A204.1 (cell line): ENCODE results near the gene UBIAD1.
"Not testable (repeated sequence)": the region's sequence is repeated elsewhere in the genome, so short reads cannot be mapped to it uniquely, and the experiment has no call there.

ENCODE experiments used
- FAIRE-seq: peaks from 2 replicates; lab custom pipeline; 2012; peaks lifted over from hg19 to GRCh38; lab: Jason Lieb, UNC

Gene UBIAD1

DNA sequence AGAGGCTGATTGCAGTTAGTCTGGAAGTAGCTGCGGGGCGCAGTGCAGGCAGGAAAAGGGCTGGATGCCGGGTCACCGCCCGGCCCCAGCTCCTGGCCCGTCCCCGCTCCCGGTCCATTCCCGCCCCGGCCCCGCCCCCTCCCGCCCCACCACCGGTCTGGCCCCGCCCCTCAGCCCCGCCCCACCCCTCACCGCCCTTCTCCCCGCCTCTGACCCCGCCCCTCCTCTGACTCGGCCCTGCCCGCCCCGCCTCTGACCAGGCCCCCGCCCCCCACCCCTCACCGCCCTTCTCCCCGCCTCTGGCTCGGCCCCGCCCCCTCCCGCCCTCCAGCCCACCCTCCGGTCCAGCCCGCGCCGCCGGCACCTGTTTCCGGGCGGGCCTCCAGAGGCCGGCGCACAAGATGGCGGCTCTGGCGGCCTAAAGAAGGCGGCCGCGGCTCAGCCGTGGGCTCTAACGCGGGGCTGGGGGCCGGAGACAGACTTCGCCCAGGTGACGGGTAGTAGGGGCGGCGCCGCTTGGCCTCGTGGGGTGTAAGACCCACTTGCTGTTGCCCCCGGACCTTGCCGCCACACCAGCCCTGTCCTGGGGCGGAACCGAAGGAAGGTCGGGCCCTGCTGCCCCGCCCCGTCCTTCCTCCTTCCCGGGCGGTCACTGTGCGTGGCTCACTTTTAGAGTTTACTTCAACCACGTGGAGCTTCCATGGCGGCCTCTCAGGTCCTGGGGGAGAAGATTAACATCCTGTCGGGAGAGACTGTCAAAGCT, at the start of gene UBIAD1:
Gene UBIAD1, plus strand, starts transcription at position 367 of the 763 bp plus-strand sequence. Its CDS starts 334 bp downstream, at position 701.
- no peak for FAIRE-seq

DNA sequence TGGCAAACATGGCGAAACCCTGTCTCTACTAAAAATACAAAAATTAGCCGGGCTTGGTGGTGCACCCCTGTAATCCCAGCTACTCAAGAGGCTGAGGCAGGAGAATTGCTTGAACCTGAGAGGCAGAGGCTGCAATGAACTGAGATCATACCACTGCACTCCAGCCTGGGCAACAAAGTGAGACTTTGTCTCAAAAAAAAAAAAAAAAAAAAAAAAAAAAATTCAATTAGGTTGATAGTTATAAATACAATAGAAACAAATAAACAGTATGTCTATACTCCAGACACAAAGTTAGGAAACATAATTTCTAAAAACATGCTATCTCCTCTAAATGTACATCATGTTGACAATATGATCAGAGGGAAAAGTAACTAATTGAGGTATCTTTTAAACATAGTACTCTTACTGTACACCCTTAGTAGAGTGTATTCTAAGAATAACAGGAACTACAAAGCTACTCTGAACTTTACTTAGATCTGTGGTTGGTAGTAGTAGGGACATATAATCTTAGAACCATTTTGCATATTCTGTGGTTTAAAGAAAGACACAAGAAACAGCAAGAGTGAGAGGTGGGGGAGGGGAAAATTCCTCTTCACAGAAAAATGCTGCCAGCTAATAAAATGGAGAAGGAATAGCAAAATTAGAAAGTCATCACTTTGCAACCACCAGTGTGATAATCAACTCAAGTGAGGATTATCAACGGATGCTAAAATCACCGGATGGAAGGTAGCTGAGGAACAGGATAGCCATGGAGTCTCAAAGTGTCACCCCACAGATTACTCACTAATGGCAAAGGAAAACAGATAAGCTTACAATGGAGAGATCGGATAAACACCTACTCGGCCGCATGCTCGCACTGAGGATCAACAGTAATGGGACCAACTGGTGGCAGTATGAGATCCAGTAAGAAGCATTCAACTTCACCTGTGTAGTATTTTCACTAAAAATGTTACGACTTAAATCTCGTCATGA, 45.6 kb upstream of the UBIAD1 start:
- no peak for FAIRE-seq

DNA sequence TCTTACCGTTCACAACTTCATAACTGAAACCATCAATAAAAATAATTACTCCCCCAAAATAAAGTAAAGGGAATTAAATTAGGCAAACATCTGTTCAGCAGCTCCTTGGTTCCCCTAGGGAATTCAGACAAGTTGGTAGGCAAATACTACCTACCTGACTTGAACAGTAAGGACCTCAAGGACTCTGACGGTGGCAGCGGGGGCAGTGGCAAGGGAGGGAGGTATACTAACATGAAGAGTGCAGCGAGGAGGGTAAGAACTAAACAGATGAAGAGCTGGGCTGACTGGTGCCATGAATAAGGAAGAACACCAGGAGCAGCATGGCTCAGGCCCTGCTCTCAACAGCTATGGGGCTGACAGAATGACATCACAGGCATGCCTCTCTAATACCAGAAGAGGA, 43.8 kb upstream of the UBIAD1 start:
- no peak for FAIRE-seq

DNA sequence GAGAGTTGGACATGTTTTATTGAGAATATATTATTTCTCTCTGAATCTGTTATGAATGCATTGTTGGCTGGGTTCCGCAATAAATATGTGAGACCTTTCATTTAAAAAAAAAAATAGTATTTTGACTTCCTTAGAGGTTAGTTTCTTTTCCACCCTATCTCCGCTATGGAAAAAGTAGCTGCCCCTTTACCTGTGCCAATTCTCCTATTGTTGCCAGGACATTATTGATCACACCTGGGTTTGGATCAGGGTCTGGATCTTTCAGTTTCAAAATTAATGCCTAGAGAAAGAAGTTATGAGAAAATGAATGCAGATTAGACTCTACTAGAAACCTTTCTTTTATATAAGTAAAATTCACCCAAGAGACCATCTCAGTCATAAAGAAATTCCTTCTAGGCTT, 39.8 kb upstream of the UBIAD1 start:
- no peak for FAIRE-seq

GRCh38 chr1:11237356-11237755, 35.6 kb upstream of the UBIAD1 start:
- no peak for FAIRE-seq

GRCh38 chr1:11238311-11238710, 34.7 kb upstream of the UBIAD1 start:
- FAIRE-seq: no peak

DNA sequence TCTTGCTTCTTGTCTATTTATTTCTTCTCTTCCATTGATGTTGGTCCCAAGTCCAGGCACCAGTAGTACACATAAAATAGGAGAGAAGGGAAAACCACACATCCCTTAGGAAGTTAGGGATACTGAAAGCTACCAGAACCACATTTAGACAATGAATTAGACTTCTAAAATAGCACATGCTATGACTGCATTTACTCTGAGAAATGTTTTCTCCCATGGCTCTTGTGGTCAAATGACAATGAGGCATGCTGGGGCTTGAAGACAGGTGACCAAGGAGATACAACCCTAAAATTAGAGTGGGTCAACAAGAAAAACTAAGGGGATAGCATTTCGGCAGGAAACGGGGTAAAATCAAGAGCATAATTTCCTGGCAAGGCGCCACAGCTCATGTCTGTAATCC, 27.8 kb upstream of the UBIAD1 start:
- no peak for FAIRE-seq

DNA sequence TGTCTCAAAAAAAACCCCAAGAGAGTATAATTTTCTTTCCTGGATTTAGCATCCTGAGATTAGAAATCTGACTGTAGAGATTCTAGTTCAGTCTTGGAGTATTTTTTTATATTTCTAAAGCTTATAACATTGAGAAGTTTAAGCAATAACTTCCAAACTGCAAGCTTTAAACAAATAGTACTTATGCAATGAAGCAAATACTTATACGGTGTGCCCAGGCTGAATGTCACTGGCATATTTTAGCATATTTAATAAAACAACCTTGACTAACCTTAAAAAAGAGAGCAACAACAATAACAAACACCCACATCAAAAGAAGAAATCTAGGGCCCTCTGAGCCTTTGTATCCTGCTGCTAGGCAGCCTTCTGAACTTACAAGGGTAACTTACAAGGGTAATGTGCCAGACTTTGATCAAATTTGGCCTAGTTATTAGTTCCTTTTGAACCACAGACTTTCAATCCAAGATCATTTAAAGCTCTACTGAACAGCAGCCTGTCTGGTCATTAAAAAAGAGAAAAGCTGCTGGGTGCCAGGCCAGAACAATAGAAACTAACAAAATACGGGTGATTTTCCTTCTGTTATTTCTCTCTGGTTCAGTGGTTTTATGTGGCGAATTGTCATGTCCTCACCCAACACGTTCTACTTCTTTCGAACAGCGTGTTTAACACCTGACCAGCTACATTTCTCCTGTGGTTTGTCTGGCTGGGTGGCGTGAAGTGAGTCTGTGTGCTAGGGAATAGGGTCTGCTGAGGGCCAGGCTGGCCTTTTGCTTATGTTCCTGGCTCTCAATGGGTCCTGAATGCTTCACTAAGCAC, 26.9 kb upstream of the UBIAD1 start:
- no peak for FAIRE-seq

- no peak for FAIRE-seq
Measured at GRCh38 chr1:11248169-11248568, 24.8 kb upstream of the UBIAD1 start.

- no peak for FAIRE-seq
Measured at GRCh38 chr1:11252538-11252937, 20.5 kb upstream of the UBIAD1 start.

GRCh38 chr1:11253226-11253625, 19.8 kb upstream of the UBIAD1 start:
- FAIRE-seq: no peak

DNA sequence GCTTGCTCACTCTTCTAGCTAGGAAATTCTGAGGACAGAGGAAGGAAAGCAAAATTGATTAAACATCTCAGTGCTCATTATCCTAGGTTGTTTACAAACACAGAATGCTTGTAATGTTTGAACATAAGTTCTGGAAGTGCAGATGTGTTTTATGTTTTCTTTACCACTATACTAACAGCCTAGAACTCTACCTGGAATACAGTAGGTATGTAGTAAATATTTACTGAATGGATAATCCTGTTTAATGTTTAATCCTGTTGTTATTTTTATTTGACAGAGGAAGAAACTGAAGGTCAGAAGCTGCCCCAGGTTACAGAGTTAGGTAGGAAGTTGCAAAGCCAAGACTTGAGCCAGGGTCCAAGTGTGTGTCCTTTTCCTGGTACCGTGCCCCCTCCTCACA, 16.7 kb upstream of the UBIAD1 start:
- FAIRE-seq: no peak

- FAIRE-seq: peak; percentile 99
Measured at GRCh38 chr1:11262171-11263049, 10.6 kb upstream of the UBIAD1 start, which contains the start of gene MTOR. Gene MTOR, minus strand, starts transcription at chr1:11262551. Its CDS starts 3,142 bp downstream, at chr1:11259409.

DNA sequence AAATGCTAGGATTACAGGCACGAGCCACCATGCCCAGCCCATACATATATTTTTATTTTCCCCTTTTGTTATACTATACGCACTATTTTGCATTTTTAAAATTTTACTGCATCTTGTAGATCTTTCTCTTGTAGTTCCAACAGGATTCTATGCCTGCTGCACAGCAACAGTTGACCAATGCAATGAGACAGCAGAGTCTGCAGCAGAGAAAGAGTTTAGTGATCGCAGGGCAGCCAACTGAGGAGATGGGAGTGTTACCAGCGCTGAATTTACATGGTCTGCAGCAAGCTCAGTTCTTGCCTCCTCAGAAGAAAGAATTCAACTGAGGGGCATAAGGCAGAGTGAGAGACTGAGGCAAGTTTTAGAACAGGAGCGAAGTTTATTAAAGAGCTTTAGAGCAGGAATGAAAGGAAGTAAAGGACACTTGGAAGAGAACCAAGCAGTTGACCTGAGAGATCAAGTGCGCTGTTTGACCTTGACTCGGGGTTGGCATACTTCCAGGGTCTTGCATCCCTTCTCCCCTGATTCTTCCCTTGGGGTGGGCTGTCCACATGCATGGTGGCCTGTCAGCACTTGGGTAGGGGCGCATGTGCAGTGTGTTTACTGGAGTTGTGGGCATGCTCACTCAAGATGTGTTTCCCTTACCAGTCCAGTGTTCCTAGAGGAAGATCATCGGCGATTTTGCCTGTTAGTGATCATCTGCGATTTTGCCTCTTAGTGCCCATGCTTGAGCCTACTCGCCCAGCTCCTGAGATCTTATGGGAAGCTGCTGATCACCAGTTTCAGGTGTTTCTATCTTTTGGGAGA, 6.5 kb upstream of the UBIAD1 start:
- FAIRE-seq: no peak

- not testable (repeated sequence) for FAIRE-seq
Measured at GRCh38 chr1:11267350-11268337, 5.4 kb upstream of the UBIAD1 start.

DNA sequence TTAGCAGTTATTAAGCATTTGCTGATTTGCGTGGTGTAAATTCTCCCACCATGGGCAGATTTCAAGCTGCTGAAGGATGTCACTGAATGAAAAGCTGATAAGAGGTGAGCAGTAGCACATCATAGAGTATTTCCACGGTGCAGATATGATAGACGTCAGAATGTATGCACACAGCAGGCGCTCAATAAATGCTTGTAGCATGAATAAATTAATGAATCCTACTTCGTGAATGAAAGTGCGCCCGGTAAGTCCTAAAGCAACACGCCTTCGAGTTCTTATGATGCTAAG, 510 bp upstream of the UBIAD1 start:
- FAIRE-seq: no peak

GRCh38 chr1:11273595-11274234, 717 bp downstream of the UBIAD1 start:
- no peak for FAIRE-seq

- FAIRE-seq: no peak
Measured at GRCh38 chr1:11279152-11279551, 6.2 kb downstream of the UBIAD1 start.

- FAIRE-seq: no peak
Measured at GRCh38 chr1:11279630-11280029, 6.6 kb downstream of the UBIAD1 start.
